ENCODE data around the gene TOB1.

DNA sequence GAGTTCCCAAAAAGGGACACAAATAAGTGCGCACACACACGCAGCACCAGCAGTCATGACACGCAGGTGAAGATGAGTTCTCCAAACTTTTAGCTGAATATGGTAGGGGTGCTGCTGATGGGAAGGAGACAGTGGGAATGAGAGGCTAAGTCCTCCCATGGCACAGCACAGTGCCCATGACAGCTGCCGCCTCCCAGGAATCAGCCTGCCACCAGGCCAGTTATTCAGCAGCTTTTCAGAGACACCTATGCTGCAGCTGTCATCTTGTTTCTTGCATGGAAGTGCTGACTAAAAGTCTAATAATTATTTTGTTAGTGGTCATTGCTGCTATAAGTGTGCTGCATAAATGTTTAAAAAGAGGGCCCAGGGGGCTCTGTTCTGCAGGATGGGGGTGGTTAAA is 18.6 kb downstream of the TOB1 start:
- TF ChIP-seq NFE2L1 (tag; IDR thresholded peaks at IDR 0.05; ENCODE audit: borderline replicate concordance, low read depth), result no peak
- TF ChIP-seq, protein P1, sequence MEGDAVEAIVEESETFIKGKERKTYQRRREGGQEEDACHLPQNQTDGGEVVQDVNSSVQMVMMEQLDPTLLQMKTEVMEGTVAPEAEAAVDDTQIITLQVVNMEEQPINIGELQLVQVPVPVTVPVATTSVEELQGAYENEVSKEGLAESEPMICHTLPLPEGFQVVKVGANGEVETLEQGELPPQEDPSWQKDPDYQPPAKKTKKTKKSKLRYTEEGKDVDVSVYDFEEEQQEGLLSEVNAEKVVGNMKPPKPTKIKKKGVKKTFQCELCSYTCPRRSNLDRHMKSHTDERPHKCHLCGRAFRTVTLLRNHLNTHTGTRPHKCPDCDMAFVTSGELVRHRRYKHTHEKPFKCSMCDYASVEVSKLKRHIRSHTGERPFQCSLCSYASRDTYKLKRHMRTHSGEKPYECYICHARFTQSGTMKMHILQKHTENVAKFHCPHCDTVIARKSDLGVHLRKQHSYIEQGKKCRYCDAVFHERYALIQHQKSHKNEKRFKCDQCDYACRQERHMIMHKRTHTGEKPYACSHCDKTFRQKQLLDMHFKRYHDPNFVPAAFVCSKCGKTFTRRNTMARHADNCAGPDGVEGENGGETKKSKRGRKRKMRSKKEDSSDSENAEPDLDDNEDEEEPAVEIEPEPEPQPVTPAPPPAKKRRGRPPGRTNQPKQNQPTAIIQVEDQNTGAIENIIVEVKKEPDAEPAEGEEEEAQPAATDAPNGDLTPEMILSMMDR (IDR thresholded peaks at IDR 0.05 in 2 of 3, conservative IDR thresholded peaks at IDR 0.05 in 1 of 3; ENCODE audit: insufficient read depth in 2 of 3, low read depth in 1 of 3, low read length in 3 of 3), result no peak

All from K562 (cell line).